ENCODE measurements around the gene ELOVL1. TPM values are rescaled to one million over a fixed set of nuclear protein-coding genes. Genes with fewer than 3 reads are reported as not detected.

The ELOVL1 gene
- total and polyA plus RNA-seq, 12 donors: 18.4 to 82.0 (median 28.3) TPM

GRCh38 chr1:43379476-43379875 is 11.7 kb upstream of the ELOVL1 start:
- ATAC-seq (no peak), DNase-seq (no peak)
- TF ChIP-seq CTCF (IDR thresholded peaks at IDR 0.05): no peak
- Histone ChIP-seq H3K36me3 (peaks cover 0 to 82% (median 16%) of the 10 kb centered on the region in 9 donors), H3K4me3 (no peak overlapping the region), H3K4me1 (peaks cover 0 to 24% (median 20%) of the 10 kb centered on the region in 9 donors), H3K27ac (no peak overlapping the region), H3K27me3 (no peaks in the 10 kb centered on the region), H3K9me3 (no peaks in the 10 kb centered on the region)
- WGBS, 2 donors: 96% methylated on average over 1 of the region's 1 CpG
- intact Hi-C loops (cut with DNase I): loop anchor here in 1 of 10 donors (10.0 kb wide), 1 partner anchor 145 kb away; no protein-coding TSS in a partner anchor

GRCh38 chr1:43377831-43378230 is 10.0 kb upstream of the ELOVL1 start:
- Histone ChIP-seq H3K27me3 (no peaks in the 10 kb centered on the region), H3K4me3 (no peak overlapping the region), H3K9me3 (no peaks in the 10 kb centered on the region), H3K4me1 (peaks cover 6 to 35% (median 25%) of the 10 kb centered on the region in 9 donors), H3K27ac (no peak overlapping the region), H3K36me3 (peaks cover 0 to 69% (median under 1%) of the 10 kb centered on the region in 9 donors)
- TF ChIP-seq CTCF (IDR thresholded peaks at IDR 0.05): no peak
- ATAC-seq (no peak), DNase-seq (no peak)
- WGBS, 2 donors: 94 to 98% methylated on average over 1 of the region's 1 CpG
- intact Hi-C loops (cut with DNase I): loop anchor here in 1 of 10 donors (10.0 kb wide), 1 partner anchor 143 kb away; no protein-coding TSS in a partner anchor

GRCh38 chr1:43376723-43377235 is 9.0 kb upstream of the ELOVL1 start:
- intact Hi-C loops (cut with DNase I): loop anchor here in 1 of 10 donors (10.0 kb wide), 1 partner anchor 142 kb away; no protein-coding TSS in a partner anchor
- Histone ChIP-seq H3K9me3 (no peaks in the 10 kb centered on the region), H3K4me1 (peaks cover 7 to 33% (median 15%) of the 10 kb centered on the region in 9 donors), H3K36me3 (peaks cover 0 to 58% (median 0%) of the 10 kb centered on the region in 9 donors), H3K27me3 (no peaks in the 10 kb centered on the region), H3K27ac (no peak overlapping the region), H3K4me3 (no peak overlapping the region)
- ATAC-seq (no peak), DNase-seq (no peak)
- no peak for TF ChIP-seq CTCF (IDR thresholded peaks at IDR 0.05)
- WGBS, 2 donors: 90 to 91% methylated on average over 7 of the region's 7 CpGs

GRCh38 chr1:43373066-43373940 is 5.5 kb upstream of the ELOVL1 start:
- H3K27me3 ChIP-seq: no peaks in the 10 kb centered on the region
- no peak overlapping the region for H3K4me3 ChIP-seq
- intact Hi-C loops (cut with DNase I): loop anchor here in 2 of 10 donors (5.0 to 10.0 kb wide), 2 partner anchors 136 to 139 kb away; no protein-coding TSS in a partner anchor
- H3K36me3 ChIP-seq: peaks cover 0 to 42% (median 0%) of the 10 kb centered on the region in 9 donors
- WGBS, 2 donors: 48 to 59% methylated on average over 4 of the region's 4 CpGs
- H3K27ac ChIP-seq: peak overlapping the region in 9 of 10 donors; percentile 4 to 84 (median 34)
- TF ChIP-seq CTCF (IDR thresholded peaks at IDR 0.05): no peak
- H3K9me3 ChIP-seq: no peaks in the 10 kb centered on the region
- ATAC-seq (peak in 4 of 8 donors; percentile 26 to 49 (median 35)), DNase-seq (no peak)
- peaks cover 13 to 44% (median 21%) of the 10 kb centered on the region in 9 donors for H3K4me1 ChIP-seq

All from heart right ventricle (tissue), 16 donors.